Lung (tissue), 16 donors: ENCODE measurements around the gene HSBP1L1. TPM values are rescaled to one million over a fixed set of nuclear protein-coding genes. Genes with fewer than 3 reads are reported as not detected.

ENCODE experiments used
- ATAC-seq: fragments of 200-7000 bp; cut with Tn5 transposase; one replicate; pipeline ENCODE4 v1.9.1; 2020; ENCODE audit warnings: moderate number of reproducible peaks; ENCODE audit not compliant: insufficient read depth, low FRiP score
- DNase-seq, 3 donors: peaks; one replicate each; pipeline ENCODE4 v3.0.0-alpha.2; 2013 to 2017
- H3K27ac ChIP-seq, 2 donors: one replicate each; pipeline ENCODE4 v1.5.1; 2013; ENCODE audit warnings: mild to moderate bottlenecking in 2 of 2, moderate library complexity in 2 of 2, control low read depth in 1 of 2, inconsistent platforms in 1 of 2, low read depth in 1 of 2, low read length in 1 of 2
- H3K27me3 ChIP-seq, 3 donors: one replicate each; pipeline ENCODE4 v1.5.1; 2013; ENCODE audit warnings: low read length in 2 of 3; ENCODE audit not compliant: control insufficient read depth in 3 of 3, insufficient read depth in 3 of 3
- H3K36me3 ChIP-seq, 4 donors: one replicate each; pipeline ENCODE4 v1.5.1; 2013; ENCODE audit warnings: low read length in 4 of 4, mild to moderate bottlenecking in 1 of 4, moderate library complexity in 1 of 4; ENCODE audit not compliant: control insufficient read depth in 4 of 4, insufficient read depth in 4 of 4
- H3K4me1 ChIP-seq, 5 donors: one replicate each; pipeline ENCODE4 v1.5.1; 2013; ENCODE audit warnings: low read length in 5 of 5, mild to moderate bottlenecking in 2 of 5, moderate library complexity in 1 of 5; ENCODE audit not compliant: control insufficient read depth in 5 of 5, insufficient read depth in 5 of 5
- H3K4me3 ChIP-seq: one replicate; pipeline ENCODE4 v1.5.1; 2013; ENCODE audit warnings: mild to moderate bottlenecking, control low read depth, moderate library complexity
- H3K9ac ChIP-seq, 2 donors: one replicate each; pipeline ENCODE4 v1.5.1; 2013; ENCODE audit warnings: low read length in 2 of 2, control low read depth in 1 of 2; ENCODE audit not compliant: insufficient read depth in 1 of 2
- H3K9me3 ChIP-seq, 4 donors: one replicate each; pipeline ENCODE4 v1.5.1; 2013; ENCODE audit warnings: low read length in 3 of 4, mild to moderate bottlenecking in 1 of 4, moderate library complexity in 1 of 4; ENCODE audit not compliant: control insufficient read depth in 4 of 4, insufficient read depth in 3 of 4
- WGBS, 2 donors: extraction: QIAGEN DNeasy Blood & Tissue Kit; methylation state at CpG; one replicate each; pipeline ENCODE4 v1.1.7; 2013; 5-methylcytosine and 5-hydroxymethylcytosine counted together
- long read RNA-seq, 5 donors: transcript quantifications; one replicate each; lab custom pipeline, GENCODE V29; 2026
- polyA plus RNA-seq, 2 donors: library from polyadenylated mRNA; stranded (reverse); fragments of 200-250 nt; gene quantifications; one replicate each; pipeline ENCODE4 v1.2.1, GENCODE V29; 2013
- total RNA-seq, 2 donors: library from RNA; depleted of rRNA in 1 of 2; stranded (reverse); fragments of >200 nt in 1 of 2; gene quantifications; one replicate each; pipeline ENCODE4 v1.2.1, GENCODE V29; 2014 to 2021
- TF ChIP-seq, protein P1 (sequence below): IDR thresholded peaks from 2 replicates; pipeline ENCODE4 v1.5.1; 2012; ENCODE audit warnings: mild to moderate bottlenecking; ENCODE audit errors: control extremely low read depth, extremely low read depth
- donor health status: control.
- donor health status: control.
- donor health status: Bipolar disorder and iron deficiency.
- donor health status: healthy.
- donor health status: DM: yes; HTN: yes; CAD: no.

Gene HSBP1L1
- total RNA-seq (10 to 100 TPM; 30.6 to 37.9 TPM), polyA plus RNA-seq (10 to 100 TPM; 23.2 to 80.9 TPM)
- long read RNA-seq, donor 1, transcript HSBP1L1-204 (1 exons, 775 nt) = major isoform, 23 of 34 reads
- long read RNA-seq, donor 1, partial matches to known transcripts = 0 of 34 reads
- long read RNA-seq, donor 1, other reads (novel, unspliced or antisense) = 0 of 34 reads
- long read RNA-seq, donor 2, transcript HSBP1L1-201 (4 exons, 771 nt) = minor isoform, 6 of 15 reads
- long read RNA-seq, donor 2, transcript HSBP1L1-204 (1 exons, 775 nt) = major isoform, 7 of 15 reads
- long read RNA-seq, donor 2, partial matches to known transcripts = 0 of 15 reads
- long read RNA-seq, donor 2, other reads (novel, unspliced or antisense) = 0 of 15 reads
- long read RNA-seq, donor 3, transcript HSBP1L1-201 (4 exons, 771 nt) = minor isoform, 6 of 23 reads
- long read RNA-seq, donor 3, transcript HSBP1L1-204 (1 exons, 775 nt) = major isoform, 15 of 23 reads
- long read RNA-seq, donor 3, partial matches to known transcripts = 0 of 23 reads
- long read RNA-seq, donor 3, other reads (novel, unspliced or antisense) = 0 of 23 reads
- long read RNA-seq, donor 4, transcript HSBP1L1-204 (1 exons, 775 nt) = major isoform, 12 of 16 reads
- long read RNA-seq, donor 4, partial matches to known transcripts = 0 of 16 reads
- long read RNA-seq, donor 4, other reads (novel, unspliced or antisense) = 0 of 16 reads
- long read RNA-seq, donor 5, transcript HSBP1L1-204 (1 exons, 775 nt) = major isoform, 38 of 151 reads
- long read RNA-seq, donor 5, transcript HSBP1L1-201 (4 exons, 771 nt) = minor isoform, 5 of 151 reads
- long read RNA-seq, donor 5, partial matches to known transcripts = 97 of 151 reads
- long read RNA-seq, donor 5, other reads (novel, unspliced or antisense) = 7 of 151 reads

DNA sequence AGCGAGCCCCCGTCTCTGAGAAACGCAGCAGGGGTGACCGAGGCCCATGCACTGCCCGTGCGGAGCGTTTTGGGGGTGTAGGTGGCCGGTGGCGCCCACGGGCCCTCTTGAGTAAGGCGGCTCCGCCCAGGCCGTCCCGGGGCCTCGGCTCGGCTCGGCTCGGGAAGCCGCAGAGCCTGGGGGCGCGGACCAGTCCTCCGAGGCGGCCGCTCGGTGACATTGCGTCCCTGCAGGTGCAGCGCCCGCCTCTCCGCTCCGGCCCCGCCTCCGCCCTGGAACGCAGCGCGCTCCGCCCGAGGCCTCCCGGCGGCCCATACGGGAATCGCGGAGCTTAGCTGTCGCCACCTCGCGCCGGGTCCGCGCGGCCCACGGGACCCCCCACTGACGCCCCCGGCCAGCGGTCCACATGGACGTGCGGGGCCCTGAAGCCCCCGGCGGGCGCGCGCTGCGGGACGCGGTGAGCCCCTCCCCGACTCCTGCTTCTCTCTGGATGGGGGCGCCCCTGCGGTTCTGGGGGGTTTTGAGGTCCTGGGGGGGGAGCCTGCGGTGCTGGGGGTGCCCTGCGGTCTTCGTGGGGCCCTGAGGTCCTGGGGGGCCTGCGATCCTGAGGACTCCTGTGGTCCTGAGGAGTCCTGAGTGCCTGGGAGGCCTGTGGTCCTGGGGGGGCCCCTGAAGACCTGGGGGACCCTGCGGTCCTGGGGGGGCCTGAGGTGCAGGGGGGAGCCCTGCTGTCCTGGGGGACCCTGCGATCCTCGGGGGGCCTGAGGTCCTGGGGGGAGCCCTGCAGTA lies at the start of gene HSBP1L1:
TSS of gene HSBP1L1 (plus strand) at position 314 of the 789 bp plus-strand sequence. CDS start at position 407, 93 bp downstream.
- Histone ChIP-seq H3K4me3 (peak within 1 kb of the TSS; percentile 76), H3K27me3 (peaks cover 0 to 7% (median 0%) of the 10 kb centered on the region in 3 donors), H3K9me3 (peaks cover 0 to 3% (median 0%) of the 10 kb centered on the region in 4 donors), H3K9ac (peak within 1 kb of the TSS in 1 of 2 donors; percentile 68), H3K27ac (peak within 1 kb of the TSS; percentile 82 to 96), H3K36me3 (peaks cover 0 to 3% (median 1%) of the 10 kb centered on the region in 4 donors), H3K4me1 (peaks cover 0 to 23% (median 18%) of the 10 kb centered on the region in 5 donors)
- ATAC-seq (peak; percentile 79), DNase-seq (peak; percentile 47 to 72 (median 65))
- WGBS, 2 donors = 2 to 5% methylated on average over 39 to 73 of the region's 73 CpGs
- TF ChIP-seq, protein P1, sequence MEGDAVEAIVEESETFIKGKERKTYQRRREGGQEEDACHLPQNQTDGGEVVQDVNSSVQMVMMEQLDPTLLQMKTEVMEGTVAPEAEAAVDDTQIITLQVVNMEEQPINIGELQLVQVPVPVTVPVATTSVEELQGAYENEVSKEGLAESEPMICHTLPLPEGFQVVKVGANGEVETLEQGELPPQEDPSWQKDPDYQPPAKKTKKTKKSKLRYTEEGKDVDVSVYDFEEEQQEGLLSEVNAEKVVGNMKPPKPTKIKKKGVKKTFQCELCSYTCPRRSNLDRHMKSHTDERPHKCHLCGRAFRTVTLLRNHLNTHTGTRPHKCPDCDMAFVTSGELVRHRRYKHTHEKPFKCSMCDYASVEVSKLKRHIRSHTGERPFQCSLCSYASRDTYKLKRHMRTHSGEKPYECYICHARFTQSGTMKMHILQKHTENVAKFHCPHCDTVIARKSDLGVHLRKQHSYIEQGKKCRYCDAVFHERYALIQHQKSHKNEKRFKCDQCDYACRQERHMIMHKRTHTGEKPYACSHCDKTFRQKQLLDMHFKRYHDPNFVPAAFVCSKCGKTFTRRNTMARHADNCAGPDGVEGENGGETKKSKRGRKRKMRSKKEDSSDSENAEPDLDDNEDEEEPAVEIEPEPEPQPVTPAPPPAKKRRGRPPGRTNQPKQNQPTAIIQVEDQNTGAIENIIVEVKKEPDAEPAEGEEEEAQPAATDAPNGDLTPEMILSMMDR = no peak

DNA sequence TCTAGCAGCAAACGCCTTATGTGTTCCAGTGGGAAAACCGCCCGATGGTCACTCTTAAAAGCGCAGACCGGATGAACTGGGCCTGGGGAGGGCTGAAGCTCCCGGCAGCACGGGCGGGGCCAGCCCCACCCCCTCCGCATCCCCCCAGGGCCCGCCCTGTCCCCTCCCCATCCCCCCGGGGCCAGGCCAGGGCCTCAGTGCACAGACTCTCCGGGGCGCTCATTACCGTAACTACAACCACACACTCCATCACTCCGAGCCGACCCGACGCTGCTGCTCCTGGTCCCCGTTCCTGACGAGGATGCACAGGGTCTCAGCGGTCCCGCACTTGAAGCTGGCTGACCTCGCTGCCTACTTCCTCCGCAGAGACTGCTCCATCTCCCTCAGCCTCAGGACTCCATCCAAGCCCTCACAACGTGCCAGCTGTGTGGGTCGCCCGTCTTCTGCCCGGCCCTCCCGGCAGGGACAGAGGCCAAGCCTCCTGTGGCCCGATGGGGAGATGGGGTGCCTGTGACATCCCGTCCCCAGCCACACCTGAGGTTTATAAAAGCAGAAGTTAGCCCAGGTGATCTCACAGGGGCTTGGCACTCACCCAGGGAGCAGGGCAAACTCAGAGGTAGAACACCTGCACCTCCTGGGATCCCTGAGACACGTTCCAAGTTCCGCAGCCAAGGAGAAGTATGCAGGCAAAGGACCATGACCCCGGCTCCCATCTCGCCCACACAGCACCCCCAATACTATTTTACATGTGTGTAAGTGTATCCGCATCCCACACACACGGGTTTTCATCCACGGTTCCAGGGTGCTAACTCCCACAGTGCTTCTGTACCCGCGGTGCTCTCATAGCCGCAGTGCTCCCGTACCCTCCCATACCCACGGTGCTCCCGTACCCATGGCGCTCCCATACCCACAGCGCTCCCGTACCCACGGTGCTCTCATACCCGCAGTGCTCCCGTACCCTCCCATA lies 49.0 kb upstream of the HSBP1L1 start:
- TF ChIP-seq, protein P1 = no peak
- WGBS, 2 donors = 95 to 96% methylated on average over 50 of the region's 50 CpGs
- Histone ChIP-seq H3K4me3 (no peak overlapping the region), H3K27ac (no peak overlapping the region), H3K27me3 (no peaks in the 10 kb centered on the region), H3K36me3 (peaks cover 0 to 62% (median 25%) of the 10 kb centered on the region in 4 donors), H3K9me3 (peaks cover 0 to 2% (median 0%) of the 10 kb centered on the region in 4 donors), H3K4me1 (no peaks in the 10 kb centered on the region), H3K9ac (no peak overlapping the region)
- no peak for DNase-seq
- ATAC-seq = no peak

DNA sequence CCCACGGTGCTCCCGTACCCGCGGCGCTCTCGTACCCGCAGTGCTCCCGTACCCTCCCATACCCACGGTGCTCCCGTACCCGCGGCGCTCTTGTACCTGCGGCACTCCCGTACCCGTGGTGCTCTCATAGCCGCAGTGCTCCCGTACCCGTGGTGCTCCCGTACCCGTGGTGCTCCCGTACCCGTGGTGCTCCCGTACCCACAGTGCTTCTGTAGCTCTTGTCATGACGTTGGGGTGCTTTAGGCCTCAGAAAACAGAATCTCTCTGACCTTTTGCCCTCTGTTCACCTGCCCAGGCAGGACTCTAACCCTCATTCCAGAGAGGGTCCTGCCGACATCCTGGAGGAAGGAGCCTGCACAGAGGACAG lies 48.3 kb upstream of the HSBP1L1 start:
- H3K4me3 ChIP-seq = no peak overlapping the region
- H3K27me3 ChIP-seq = no peaks in the 10 kb centered on the region
- H3K9me3 ChIP-seq = peaks cover 0 to 2% (median 0%) of the 10 kb centered on the region in 4 donors
- H3K4me1 ChIP-seq = no peaks in the 10 kb centered on the region
- WGBS, 2 donors = 86 to 89% methylated on average over 24 to 26 of the region's 26 CpGs
- TF ChIP-seq, protein P1 = no peak
- no peak for ATAC-seq
- peaks cover 0 to 61% (median 25%) of the 10 kb centered on the region in 4 donors for H3K36me3 ChIP-seq
- no peak overlapping the region for H3K9ac ChIP-seq
- H3K27ac ChIP-seq = no peak overlapping the region
- no peak for DNase-seq
